NCI-H1930 (cell line): Measurements from ENCODE around the gene ZMYND11.
"Not testable (repeated sequence)": the region's sequence is repeated elsewhere in the genome, so short reads cannot be mapped to it uniquely, and the experiment has no call there.

ENCODE experiments used
- DNase-seq, 2 experiments: peaks; one replicate each; lab custom pipeline; 2025; lab: John Stamatoyannopoulos, UW

ZMYND11 gene

DNA sequence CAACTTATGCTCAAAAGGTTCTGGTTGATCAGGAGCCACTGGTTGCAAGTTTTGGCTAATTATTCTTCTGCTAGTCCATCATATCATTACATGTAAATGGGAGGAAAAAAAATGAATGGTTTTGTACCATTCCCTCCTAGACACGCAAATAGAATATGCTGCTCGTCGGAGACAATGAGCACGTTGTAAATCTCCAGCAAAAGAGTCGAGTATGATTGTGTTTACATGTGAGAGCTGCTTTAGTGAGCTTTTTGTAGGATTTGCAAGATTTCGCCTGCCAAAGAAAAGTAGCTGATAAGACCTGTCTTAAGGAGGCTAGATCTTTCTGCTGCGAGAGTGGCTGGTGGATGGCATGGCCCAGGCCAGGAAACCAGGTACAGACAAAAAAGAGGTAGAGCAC lies 109.0 kb downstream of the ZMYND11 start:
- no peak for DNase-seq

DNA sequence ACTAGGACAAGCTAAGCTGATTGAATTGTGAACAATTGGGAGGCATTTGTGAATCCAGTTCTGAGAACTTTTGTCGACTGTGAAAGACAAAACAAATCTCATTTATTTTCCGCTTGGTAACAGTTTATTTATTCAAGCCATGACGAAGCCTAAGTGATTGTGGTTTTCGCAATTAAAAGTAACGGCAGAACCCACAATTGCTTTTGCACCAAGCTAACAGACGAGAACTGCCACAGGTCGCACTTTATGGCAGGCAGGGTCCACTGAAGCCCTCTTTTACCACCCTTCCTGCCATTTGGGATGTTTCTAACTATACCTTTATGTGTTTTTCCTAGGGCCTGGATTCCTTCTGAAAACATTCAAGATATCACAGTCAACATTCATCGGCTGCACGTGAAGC lies 111.2 kb downstream of the ZMYND11 start:
- DNase-seq: no peak

DNA sequence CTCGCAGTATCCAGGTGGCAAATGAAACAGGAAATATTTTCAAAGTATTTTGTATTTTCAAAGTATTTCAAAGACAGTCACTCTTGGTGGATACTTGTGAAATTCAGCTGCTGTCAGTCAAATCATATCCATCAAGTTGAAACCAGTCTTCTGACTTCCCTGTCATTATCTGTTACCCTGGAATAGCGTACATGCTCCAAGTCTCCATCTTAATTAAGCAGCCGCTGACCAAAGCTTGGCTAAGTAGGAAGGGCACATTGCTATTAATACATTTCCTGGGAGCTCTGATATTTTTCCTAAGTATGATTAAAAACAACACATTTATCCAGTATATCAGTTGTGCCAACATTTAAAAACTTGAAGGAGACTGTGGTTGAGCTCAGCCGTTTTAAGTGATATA lies 112.2 kb downstream of the ZMYND11 start:
- no peak for DNase-seq

DNA sequence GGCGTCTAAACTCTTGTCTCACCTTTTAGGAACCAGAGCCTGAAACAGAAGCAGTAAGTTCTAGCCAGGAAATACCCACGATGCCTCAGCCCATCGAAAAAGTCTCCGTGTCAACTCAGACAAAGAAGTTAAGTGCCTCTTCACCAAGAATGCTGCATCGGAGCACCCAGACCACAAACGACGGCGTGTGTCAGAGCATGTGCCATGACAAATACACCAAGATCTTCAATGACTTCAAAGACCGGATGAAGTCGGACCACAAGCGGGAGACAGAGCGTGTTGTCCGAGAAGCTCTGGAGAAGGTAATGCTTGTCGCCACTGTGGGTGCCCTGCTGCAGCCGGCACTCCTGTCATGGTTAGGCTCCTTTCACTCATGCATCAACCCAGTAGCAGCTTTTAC lies 113.1 kb downstream of the ZMYND11 start:
- DNase-seq: no peak

DNA sequence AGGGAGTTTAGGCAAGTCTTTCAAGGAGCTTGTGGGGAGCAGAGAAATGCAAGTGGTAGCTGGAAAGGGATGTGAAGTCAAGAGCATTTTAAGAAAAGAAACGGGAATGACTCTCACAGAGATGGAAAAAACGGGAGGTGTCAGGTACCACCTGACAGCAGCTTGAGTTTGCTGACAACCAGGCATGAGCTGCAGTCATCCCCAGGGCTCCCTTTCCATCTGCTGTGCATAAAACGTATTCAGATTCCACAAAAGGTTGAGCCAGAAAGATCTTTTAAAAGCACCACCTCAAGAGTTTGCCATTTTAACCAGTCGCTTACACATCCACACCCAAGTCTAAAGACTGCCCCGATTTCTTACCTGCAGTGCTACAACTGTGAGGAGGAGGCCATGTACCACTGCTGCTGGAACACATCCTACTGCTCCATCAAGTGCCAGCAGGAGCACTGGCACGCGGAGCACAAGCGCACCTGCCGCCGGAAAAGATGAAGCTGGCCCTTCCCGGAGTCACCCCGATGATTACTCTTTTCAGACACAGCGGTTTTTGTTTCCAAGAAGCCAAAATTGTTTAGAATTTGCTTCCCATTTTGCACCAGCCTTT lies 116.8 kb downstream of the ZMYND11 start:
- DNase-seq: no peak

DNA sequence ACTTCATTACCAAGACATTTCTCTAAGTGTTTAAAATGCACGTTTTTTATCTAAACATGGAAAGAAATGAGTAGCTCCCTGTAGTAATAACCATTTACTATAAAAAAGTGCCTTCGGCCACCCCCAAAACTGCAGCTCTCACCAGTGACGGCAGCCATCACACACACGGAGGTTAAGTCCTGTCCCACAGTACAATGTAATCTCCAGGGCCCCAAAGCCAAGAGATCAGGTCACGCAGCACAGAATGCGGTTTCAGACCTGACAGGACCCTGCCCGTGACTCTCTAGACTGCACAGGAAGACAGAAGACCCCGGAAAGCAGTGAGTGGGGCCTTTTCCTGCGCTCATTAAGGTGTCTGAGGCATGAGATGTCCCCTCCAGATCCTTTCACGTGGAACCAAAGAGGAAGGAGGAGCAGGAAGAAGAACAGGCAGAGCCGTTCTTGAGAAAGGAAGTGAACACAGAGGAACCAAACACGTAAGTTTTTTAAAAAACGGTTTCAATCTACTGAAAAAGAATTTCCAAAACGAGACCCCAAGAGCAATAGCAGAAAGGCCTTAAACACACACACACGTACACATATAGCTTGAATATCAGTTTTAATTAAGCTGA lies 125.7 kb downstream of the ZMYND11 start:
- DNase-seq: no peak

DNA sequence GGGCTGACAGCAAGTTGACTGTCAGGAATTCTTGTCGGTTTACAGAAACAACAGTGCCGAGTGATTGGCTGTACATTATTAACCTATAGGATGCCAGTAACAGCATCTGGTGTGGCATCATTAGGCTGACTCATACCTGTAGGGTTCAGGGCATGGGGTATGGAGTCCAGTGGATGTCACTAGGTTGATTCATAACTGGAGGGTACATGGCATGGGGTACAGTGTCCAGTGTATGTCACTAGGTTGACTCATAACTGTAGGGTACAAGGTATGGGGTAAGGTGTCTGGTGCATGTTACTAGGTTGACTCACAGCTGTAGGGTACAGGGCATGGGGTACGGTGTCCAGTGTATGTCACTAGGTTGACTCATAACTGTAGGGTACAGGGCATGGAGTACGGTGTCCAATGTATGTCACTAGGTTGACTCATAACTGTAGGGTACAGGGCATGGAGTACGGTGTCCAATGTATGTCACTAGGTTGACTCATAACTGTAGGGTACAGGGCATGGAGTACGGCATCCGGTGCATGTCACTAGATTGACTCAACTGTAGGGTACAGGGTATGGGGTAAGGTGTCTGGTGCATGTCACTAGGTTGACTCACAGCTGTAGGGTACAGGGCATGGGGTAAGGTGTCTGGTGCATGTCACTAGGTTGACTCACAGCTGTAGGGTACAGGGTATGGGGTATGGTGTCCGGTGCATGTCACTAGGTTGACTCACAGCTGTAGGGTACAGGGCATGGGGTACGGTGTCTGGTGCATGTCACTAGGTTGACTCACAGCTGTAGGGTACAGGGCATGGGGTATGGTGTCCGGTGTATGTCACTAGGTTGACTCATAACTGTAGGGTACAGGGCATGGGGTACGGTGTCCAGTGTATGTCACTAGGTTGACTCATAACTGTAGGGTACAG lies 129.2 kb downstream of the ZMYND11 start:
- not testable (repeated sequence) for DNase-seq

DNA sequence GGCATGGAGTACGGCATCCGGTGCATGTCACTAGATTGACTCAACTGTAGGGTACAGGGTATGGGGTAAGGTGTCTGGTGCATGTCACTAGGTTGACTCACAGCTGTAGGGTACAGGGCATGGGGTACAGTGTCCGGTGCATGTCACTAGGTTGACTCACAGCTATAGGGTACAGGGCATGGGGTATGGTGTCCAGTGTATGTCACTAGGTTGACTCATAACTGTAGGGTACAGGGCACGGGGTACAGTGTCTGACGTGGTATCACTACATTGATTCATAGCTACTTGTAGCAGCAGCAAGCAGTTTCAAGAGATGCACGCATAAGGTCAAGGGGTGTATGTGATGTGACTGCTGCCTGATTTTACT lies 129.8 kb downstream of the ZMYND11 start:
- not testable (repeated sequence) for DNase-seq

DNA sequence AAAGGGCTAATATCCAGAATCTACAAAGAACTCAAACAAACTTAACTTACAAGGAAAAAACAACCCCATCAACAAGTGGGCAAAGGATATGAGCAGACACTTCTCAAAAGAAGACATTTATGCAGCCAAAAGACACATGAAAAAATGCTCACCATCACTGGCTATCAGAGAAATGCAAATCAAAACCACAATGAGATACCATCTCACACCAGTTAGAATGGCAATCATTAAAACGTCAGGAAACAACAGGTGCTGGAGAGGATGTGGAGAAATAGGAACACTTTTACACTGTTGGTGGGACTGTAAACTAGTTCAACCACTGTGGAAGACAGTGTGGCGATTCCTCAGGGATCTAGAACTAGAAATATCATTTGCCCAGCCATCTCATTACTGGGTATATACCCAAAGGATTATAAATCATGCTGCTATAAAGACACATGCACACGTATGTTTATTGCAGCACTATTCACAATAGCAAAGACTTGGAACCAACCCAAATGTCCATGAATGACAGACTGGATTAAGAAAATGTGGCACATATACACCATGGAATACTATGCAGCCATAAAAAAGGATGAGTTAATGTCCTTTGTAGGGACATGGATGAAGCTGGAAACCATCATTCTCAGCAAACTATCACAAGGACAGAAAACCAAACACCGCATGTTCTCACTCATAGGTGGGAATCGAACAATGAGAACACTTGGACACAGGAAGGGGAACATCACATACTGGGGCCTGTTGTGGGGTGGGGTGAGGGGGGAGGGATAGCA lies 130.7 kb downstream of the ZMYND11 start:
- not testable (repeated sequence) for DNase-seq

DNA sequence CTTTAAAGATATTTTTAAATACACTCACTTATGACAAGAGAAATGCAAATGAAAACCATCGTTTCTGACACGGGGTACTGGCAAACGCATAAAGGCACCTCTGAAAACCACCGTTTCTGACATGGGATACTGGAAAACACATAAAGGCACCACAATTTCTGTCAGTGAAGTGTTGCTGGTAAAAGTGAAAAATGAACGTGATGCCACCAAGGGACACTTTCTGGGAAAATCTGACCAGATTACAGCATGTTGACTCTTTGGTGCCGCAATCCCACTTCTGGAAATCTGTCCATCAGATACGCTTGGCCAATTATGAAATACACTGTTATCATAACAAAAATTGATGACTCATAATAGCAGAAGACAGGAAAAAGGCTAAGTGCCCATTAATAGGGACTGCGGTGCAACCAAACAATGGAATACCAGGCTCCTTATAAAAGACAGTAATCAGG lies 131.7 kb downstream of the ZMYND11 start:
- no peak for DNase-seq

DNA sequence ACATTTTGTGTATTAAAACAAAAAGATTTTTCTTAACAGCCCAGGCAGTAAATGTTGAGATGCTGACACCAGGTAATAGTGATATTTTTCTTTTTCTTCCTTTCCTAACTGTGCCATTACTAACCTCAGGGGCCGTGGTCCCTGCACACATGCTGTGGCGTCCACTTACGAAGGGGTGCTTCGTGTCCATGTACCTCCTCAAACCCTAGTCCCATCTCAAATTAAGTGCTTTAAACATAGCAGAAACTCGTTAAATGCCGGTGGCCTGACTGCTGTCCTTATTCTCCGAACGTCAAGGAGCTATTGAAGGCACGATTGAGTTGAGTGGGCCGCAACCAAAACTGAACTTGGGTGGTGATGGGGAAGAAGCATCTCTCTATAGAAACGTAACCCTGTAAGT lies 132.4 kb downstream of the ZMYND11 start:
- DNase-seq: no peak

DNA sequence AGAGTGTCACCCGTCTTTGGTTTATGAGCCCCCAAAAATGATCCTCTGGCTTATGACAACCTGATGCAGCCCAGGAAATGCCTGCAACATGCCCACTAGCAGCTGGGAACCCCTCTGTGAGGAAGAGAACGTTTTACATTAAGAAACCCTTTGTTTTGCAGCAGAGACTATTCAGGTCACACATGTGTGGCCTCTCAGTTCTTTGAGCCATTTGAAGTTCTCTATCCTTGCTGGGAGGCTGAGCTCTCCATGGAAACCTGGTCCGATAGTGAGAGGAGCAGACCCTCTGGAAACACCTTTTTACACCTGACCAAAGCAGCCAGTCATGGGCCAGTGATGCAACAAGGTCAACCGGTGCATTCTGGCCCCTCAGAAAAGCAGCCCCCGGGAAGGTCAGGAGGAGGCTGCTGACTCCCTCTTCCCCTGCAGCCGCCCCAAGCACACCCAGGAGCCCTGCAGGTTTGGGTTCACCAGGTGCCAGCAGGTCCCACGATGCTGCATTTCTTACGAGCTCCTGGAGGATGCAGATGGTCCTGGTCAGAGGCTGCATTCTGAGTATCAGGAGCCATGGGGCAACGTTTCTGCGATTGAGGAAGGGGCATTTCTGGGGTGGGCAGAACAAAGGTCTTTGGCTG lies 134.3 kb downstream of the ZMYND11 start:
- no peak for DNase-seq

DNA sequence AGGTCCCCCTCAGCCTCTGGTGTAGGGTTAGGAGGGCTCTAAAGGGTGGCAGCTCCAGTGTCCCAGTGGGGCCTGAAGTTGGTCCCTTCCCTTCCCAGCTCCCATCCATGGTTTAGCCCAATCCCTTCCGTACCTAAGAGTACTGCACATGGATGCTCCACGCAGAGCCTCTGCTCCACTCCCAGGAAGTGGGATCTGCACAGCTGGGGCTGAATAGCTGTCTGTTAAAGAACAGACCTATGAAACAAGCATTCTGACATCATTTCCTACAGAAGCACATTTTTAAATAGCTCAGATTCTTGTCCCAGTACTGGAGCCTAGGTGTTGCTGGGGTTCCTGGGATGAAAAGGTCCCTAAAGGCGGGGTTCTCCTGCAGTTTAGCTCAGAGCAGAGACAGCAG lies 135.9 kb downstream of the ZMYND11 start:
- no peak for DNase-seq

DNA sequence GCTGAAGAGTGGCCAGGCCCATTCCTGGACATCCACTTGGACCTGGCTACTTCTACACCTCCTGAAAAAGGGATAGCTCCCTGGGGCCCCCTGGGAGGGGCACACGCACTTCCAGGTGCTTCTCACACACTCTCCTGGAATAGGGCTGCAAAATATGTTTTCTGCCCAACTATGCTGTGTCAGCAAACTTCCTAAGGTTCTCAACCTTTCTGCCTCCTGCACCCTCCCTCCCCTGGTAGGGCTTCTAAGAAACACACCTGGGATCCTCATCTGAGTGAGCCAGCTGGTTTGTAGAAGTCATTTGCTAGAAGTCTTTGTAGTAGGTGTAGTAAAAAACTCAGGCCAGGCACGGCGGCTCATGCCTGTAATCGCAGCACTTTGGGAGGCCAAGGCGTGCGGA lies 136.5 kb downstream of the ZMYND11 start:
- DNase-seq: no peak

DNA sequence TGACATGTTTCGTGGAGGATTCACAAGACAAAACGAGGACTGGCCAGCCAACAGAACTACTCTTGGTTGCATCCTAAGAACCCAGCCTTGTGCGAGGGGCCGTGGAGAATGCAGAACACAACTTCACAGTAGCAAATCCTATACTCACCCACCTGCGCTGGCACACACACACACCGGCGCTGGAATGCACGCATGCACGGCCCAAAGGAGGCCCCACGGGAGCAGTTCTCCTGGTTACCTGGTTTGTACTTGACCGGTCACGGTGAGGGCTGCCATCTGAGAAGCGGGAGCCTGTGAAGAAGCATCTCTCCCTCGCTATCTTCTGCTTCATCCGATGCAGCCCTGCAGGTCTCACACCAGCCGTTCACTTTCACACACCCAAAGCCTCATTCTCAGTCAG lies 137.8 kb downstream of the ZMYND11 start:
- DNase-seq: no peak

DNA sequence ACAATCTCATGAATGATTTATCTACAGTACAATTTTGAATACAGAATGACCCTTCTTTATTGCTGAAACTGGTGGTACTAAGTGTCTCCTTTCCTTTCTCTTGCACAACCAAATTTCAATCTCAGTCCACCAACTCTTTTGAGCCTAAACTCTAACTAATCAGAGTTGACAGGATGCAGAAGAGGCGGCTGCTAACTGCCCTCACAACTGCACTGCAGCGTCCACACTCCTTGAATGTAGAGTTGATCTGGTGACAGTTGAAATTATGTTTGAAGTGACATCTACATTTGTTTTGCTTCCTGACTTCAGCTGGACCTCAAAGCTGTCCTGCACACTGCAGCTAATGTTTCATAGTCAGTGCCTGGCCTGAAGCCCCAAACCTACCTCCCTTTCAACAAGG lies 139.6 kb downstream of the ZMYND11 start:
- DNase-seq: no peak

DNA sequence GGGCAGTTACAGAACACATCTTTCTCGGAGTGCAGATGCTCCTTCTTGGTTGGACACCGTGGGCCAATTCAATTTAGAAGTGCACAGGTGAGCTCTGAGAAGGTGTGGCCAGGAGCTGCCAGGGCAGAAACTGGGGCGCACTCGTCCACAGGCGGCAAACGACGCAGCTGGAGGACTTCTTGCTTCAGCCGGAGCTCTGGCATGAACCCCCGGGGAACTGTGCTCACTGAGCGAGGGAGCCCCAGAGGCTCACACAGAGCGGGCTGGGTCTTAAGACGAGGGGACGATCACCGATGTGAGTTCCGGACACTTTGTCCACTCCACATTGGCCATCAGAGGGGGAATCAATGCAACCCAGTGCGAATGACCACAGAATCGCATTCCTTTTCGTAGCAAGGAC lies 140.4 kb downstream of the ZMYND11 start:
- DNase-seq: no peak

DNA sequence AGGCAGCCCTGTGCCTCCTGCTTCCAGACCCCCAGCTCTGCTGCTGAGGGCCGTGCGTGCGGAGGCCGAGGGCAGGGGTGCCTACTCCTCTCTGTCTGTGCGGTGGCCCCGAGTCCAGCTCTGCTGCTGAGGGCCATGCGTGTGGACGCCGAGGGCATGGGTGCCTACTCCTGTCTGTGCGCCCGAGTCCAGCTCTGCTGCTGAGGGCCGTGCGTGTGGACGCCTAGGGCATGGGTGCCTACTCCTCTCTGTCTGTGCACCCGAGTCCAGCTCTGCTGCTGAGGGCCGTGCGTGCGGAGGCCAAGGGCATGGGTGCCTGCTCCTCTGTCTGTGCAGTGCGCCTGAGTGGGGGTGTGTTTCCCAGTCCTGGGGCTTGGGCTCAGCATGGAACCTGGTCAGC lies 142.7 kb downstream of the ZMYND11 start:
- no peak for DNase-seq

DNA sequence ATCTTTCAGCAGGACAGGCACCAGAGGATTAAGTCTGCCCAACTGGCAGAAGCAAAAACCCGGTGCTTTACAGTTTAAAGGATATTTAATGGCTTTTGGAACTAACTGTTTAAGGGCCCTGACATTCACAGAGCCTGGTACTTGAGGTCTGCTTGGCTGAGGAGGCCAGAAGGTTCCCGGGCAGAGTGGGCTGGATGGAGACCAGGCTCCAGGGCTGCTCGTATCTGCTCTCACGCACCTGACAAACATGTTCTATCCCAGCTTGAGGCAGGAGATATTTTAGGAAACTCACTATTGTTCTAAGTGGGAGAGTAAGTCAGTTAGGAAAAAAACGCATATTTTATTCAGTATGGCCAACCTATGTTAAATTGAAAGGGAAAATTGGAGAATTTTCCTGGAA lies 143.5 kb downstream of the ZMYND11 start:
- DNase-seq: no peak

DNA sequence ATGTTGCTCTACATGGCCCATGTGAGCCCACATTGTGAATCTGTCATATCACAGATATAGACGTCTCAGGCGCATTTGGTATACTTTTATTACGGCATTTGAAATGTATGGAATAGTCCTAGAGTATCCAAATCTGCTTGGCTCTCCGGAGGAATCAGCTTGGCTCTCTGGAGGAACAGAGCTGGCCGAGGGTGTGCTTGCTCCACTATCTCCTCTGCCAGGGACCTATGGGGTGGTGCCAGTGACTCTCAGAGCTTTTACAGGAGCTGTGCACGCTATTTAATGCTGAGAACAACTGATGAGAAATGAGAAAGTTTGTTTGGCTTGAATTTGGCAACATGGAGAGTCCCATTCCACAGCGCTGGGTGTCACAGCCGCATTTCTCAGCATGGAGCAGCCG lies 144.0 kb downstream of the ZMYND11 start:
- DNase-seq: no peak

DNA sequence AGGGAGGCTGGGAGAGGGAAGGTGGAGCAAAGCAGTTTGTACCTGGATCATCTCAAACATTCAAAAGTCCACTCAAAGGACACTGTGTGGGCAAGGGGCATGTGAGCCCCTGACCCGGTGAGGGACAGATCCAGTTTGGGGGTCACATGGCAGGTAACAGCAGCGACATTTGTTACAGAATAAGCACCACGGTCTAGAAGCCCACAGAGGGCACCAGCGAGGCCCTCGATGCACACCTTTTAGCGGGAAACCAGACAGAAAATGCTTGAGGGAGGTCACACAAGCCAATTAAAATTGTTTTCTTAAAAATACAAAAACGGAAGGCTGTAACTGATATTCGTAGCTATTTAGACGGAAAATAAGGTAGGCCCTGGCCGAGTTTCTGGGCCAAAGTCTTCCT lies 144.4 kb downstream of the ZMYND11 start:
- DNase-seq: no peak
